Measurements from ENCODE around the gene GK.
"Not testable (repeated sequence)": the region's sequence is repeated elsewhere in the genome, so short reads cannot be mapped to it uniquely, and the experiment has no call there.

Gene GK

GRCh38 chrX:30653415-30654131, at the start of gene GK:
TSS of gene GK (plus strand) at chrX:30653423. CDS start at chrX:30653538, 115 bp downstream.
- peak in 3 of 6 experiments; percentile 11 to 23 (median 18) for DNase-seq

- DNase-seq: no peak
Observed at GRCh38 chrX:30607155-30607554, 46.1 kb upstream of the GK start.

GRCh38 chrX:30610026-30610425, 43.2 kb upstream of the GK start:
- DNase-seq: no peak

GRCh38 chrX:30612250-30612655, 41.0 kb upstream of the GK start:
- DNase-seq: no peak

GRCh38 chrX:30613721-30614120, 39.5 kb upstream of the GK start:
- DNase-seq: no peak

GRCh38 chrX:30615229-30615628, 38.0 kb upstream of the GK start:
- DNase-seq: no peak

GRCh38 chrX:30618160-30618765, 35.0 kb upstream of the GK start:
- DNase-seq: no peak

- no peak for DNase-seq
Observed at GRCh38 chrX:30620125-30620524, 33.1 kb upstream of the GK start.

- DNase-seq: no peak
Observed at GRCh38 chrX:30620980-30621618, 32.1 kb upstream of the GK start.

GRCh38 chrX:30622361-30622760, 30.9 kb upstream of the GK start:
- no peak for DNase-seq

- no peak for DNase-seq
Observed at GRCh38 chrX:30626402-30626801, 26.8 kb upstream of the GK start.

GRCh38 chrX:30627818-30628652, 25.2 kb upstream of the GK start:
- no peak for DNase-seq

GRCh38 chrX:30634070-30634469, 19.2 kb upstream of the GK start:
- not testable (repeated sequence) for DNase-seq

GRCh38 chrX:30635630-30636029, 17.6 kb upstream of the GK start:
- peak in 1 of 6 experiments; percentile 1 for DNase-seq

- no peak for DNase-seq
Observed at GRCh38 chrX:30637874-30638815, 15.1 kb upstream of the GK start.

GRCh38 chrX:30639702-30640101, 13.5 kb upstream of the GK start:
- DNase-seq: not testable (repeated sequence)

- DNase-seq: no peak
Observed at GRCh38 chrX:30642642-30643041, 10.6 kb upstream of the GK start.

- DNase-seq: no peak
Observed at GRCh38 chrX:30643313-30643821, 9.9 kb upstream of the GK start.

- no peak for DNase-seq
Observed at GRCh38 chrX:30649859-30650258, 3.4 kb upstream of the GK start.

GRCh38 chrX:30652527-30653414, 452 bp upstream of the GK start:
- peak; percentile 80 to 89 (median 84) for DNase-seq

GRCh38 chrX:30654386-30654785, 1.2 kb downstream of the GK start:
- not testable (repeated sequence) for DNase-seq
